ENCODE measurements around the gene PTPRG.

The PTPRG gene

GRCh38 chr3:62164196-62164595, 602.8 kb downstream of the PTPRG start:
- H3K4me3 ChIP-seq (ENCODE audit: low read depth, low read length) = no peak overlapping the region
- no peak for DNase-seq (ENCODE audit: low read depth)
- TF ChIP-seq, protein P1, sequence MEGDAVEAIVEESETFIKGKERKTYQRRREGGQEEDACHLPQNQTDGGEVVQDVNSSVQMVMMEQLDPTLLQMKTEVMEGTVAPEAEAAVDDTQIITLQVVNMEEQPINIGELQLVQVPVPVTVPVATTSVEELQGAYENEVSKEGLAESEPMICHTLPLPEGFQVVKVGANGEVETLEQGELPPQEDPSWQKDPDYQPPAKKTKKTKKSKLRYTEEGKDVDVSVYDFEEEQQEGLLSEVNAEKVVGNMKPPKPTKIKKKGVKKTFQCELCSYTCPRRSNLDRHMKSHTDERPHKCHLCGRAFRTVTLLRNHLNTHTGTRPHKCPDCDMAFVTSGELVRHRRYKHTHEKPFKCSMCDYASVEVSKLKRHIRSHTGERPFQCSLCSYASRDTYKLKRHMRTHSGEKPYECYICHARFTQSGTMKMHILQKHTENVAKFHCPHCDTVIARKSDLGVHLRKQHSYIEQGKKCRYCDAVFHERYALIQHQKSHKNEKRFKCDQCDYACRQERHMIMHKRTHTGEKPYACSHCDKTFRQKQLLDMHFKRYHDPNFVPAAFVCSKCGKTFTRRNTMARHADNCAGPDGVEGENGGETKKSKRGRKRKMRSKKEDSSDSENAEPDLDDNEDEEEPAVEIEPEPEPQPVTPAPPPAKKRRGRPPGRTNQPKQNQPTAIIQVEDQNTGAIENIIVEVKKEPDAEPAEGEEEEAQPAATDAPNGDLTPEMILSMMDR (IDR thresholded peaks at IDR 0.05; ENCODE audit: insufficient read depth, low read depth, low read length, missing control alignments) = no peak

DNA sequence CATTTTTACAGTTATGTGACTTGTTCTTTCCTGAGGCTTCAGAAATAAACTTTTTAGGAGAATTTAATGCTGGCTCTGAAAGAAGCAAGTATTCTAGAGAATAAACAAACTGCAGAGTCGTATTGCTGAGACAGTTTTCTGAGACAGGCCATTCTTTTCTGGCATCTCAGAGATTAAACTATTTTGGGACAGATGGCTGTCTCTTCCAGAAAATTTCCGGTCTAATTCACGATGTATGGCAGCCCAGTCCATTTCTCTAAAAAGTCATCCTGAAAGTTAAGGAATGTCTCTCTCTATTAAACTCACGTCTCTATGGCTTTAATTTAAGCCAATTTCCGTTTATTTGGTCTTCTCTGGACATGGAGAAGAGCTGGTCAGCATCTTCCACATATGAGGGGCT, 603.4 kb downstream of the PTPRG start:
- TF ChIP-seq, protein P1 (IDR thresholded peaks at IDR 0.05; ENCODE audit: insufficient read depth, low read depth, low read length, missing control alignments) = no peak
- H3K4me3 ChIP-seq (ENCODE audit: low read depth, low read length) = no peak overlapping the region
- DNase-seq (ENCODE audit: low read depth) = no peak

DNA sequence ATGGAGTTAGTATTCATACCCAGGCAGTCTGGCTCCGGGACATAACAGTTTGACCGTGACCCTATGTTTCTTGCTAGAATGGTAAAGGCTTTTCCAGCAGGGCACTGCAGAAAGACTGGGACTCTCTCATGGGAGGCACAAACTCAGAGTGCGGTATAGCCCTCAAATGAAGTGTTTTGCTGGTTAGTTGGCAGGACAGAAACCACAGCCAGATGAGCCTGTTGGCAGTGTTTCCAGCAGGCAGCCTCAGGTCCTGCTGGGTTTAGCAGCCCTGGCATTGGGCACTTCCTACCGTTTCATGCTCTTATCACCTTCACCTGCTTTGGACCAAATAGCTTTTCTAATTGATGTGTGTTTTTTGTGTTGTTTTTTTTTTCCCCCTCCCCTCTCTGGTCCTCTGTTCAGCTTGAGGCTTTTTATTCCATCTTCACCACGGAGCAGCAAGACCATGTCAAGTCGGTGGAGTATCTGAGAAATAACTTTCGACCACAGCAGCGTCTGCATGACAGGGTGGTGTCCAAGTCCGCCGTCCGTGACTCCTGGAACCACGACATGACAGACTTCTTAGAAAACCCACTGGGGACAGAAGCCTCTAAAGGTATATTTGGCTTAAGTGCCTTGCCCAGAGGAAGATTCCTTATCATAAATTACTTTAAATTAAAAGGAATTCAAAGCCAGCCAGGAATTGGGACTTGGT, 606.3 kb downstream of the PTPRG start:
- no peak for DNase-seq (ENCODE audit: low read depth)
- TF ChIP-seq, protein P1 (IDR thresholded peaks at IDR 0.05; ENCODE audit: insufficient read depth, low read depth, low read length, missing control alignments) = no peak
- no peak overlapping the region for H3K4me3 ChIP-seq (ENCODE audit: low read depth, low read length)

GRCh38 chr3:62168356-62168755, 607.0 kb downstream of the PTPRG start:
- no peak for DNase-seq (ENCODE audit: low read depth)
- H3K4me3 ChIP-seq (ENCODE audit: low read depth, low read length) = no peak overlapping the region
- TF ChIP-seq, protein P1 (IDR thresholded peaks at IDR 0.05; ENCODE audit: insufficient read depth, low read depth, low read length, missing control alignments) = no peak

DNA sequence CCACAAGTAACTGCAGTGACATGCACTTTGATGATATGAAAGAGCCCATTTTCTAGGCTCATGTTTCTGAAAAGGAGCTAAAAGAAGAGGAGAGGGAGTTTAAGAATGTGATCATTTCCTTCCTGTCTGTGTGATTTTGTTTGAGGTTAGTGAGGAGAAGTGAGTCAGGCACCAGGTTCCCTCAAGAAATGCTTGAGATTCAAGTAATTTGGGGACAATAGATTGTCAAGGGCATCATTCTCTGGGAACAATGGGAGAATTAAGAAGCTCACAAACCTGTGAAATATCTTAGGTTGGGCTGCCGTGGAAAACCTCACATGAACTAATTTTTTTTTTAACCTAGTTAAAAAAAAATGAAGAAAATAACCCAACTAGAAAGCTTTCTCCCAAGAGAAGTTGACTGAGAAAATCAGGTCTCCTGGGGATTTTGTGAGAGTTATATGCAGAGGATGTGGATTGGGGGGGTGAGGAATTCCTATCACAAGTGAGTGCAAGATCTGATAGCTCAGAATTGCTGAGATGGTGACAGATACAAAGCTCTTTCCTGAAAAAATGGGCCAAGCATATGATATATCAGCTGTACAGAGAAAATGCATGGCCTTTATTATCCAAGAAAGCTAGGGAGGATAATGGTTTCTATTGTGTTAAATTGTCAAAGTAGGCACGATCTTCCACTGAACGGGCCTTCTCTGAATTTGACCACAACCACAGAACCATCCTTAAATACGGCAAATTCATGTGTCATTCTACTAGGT, 608.7 kb downstream of the PTPRG start:
- no peak overlapping the region for H3K4me3 ChIP-seq (ENCODE audit: low read depth, low read length)
- TF ChIP-seq, protein P1 (IDR thresholded peaks at IDR 0.05; ENCODE audit: insufficient read depth, low read depth, low read length, missing control alignments) = no peak
- DNase-seq (ENCODE audit: low read depth) = no peak

GRCh38 chr3:62171789-62172188, 610.4 kb downstream of the PTPRG start:
- no peak for DNase-seq (ENCODE audit: low read depth)
- TF ChIP-seq, protein P1 (IDR thresholded peaks at IDR 0.05; ENCODE audit: insufficient read depth, low read depth, low read length, missing control alignments) = no peak
- H3K4me3 ChIP-seq (ENCODE audit: low read depth, low read length) = no peak overlapping the region

All from GM12865 (cell line).